Gastroesophageal sphincter (tissue), 4 donors: ENCODE results near the gene ENC1. TPM values are rescaled to one million over a fixed set of nuclear protein-coding genes. Genes with fewer than 3 reads are reported as not detected.

ENCODE experiments used
- ATAC-seq: fragments of 150-250 bp; one replicate; pipeline ENCODE4 v1.9.1; 2016; ENCODE audit warnings: mild to moderate bottlenecking, moderate library complexity
- H3K27ac ChIP-seq, 4 donors: fragments of 200-600 bp; sonication (generic) in 3 of 4; 1 replicate in 3 of 4; 2 replicates in 1 of 4; pipeline ENCODE4 v1.5.1; 2016 to 2019
- H3K27me3 ChIP-seq: fragments of 200-600 bp; sonication (generic); one replicate; pipeline ENCODE4 v1.5.1; 2019
- H3K36me3 ChIP-seq, 2 donors: fragments of 200-600 bp; sonication (generic); one replicate each; pipeline ENCODE4 v1.5.1; 2019; ENCODE audit warnings: control low read depth in 1 of 2
- H3K4me1 ChIP-seq, 3 donors: fragments of 200-600 bp; sonication (generic); 1 replicate in 2 of 3; 2 replicates in 1 of 3; pipeline ENCODE4 v1.5.1; 2016 to 2019; ENCODE audit warnings: control low read depth in 2 of 3
- H3K4me3 ChIP-seq, 2 donors: fragments of 200-600 bp; sonication (generic); one replicate each; pipeline ENCODE4 v1.5.1; 2019; ENCODE audit warnings: mild to moderate bottlenecking in 1 of 2, moderate library complexity in 1 of 2
- H3K9me3 ChIP-seq, 3 donors: fragments of 200-600 bp; sonication (generic); one replicate each; pipeline ENCODE4 v1.5.1; 2017 to 2019; ENCODE audit warnings: control low read depth in 2 of 3
- CTCF ChIP-seq, 4 experiments: fragments of 200-600 bp in 2 of 4; fragments of 450-650 bp in 2 of 4; sonication (generic) in 1 of 4; IDR thresholded peaks; one replicate each; pipeline ENCODE4 v1.5.1; 2017 to 2019; ENCODE audit warnings: antibody characterized with exemption in 4 of 4, mild to moderate bottlenecking in 2 of 4, moderate library complexity in 2 of 4
- EP300 ChIP-seq: sonication (generic); formaldehyde crosslinking; IDR thresholded peaks from one replicate; pipeline ENCODE4 v1.6.1; 2017; ENCODE audit warnings: antibody characterized with exemption, mild to moderate bottlenecking
- POLR2A ChIP-seq, 2 donors: fragments of 450-650 bp; IDR thresholded peaks; one replicate each; pipeline ENCODE4 v1.6.1; 2017; ENCODE audit warnings: antibody characterized with exemption in 2 of 2, mild to moderate bottlenecking in 2 of 2, moderate library complexity in 1 of 2
- POLR2AphosphoS5 ChIP-seq: sonication (generic); formaldehyde crosslinking; IDR thresholded peaks from one replicate; pipeline ENCODE4 v1.6.1; 2017; ENCODE audit warnings: antibody characterized with exemption
- WGBS, 2 donors: methylation state at CpG; one replicate each; pipeline ENCODE4 v1.1.5; 2018; ENCODE audit warnings: low coverage in 1 of 2; 5-methylcytosine and 5-hydroxymethylcytosine counted together
- total RNA-seq, 4 donors: library from RNA; depleted of rRNA; stranded (reverse); fragments of >200 nt; gene quantifications; one replicate each; pipeline ENCODE4 v1.1.0, GENCODE V29; 2016

ENC1 gene
- total RNA-seq, 4 donors from 2014 or later = 4.0 to 14.2 (median 7.7) TPM

GRCh38 chr5:74633695-74634094, 6.8 kb downstream of the ENC1 start:
- ATAC-seq = no peak
- Histone ChIP-seq H3K4me1 (peaks cover 0 to 22% (median 0%) of the 10 kb centered on the region in 3 donors), H3K27me3 (no peaks in the 10 kb centered on the region), H3K9me3 (no peaks in the 10 kb centered on the region), H3K36me3 (peaks cover 0 to 23% of the 10 kb centered on the region in 2 donors), H3K4me3 (no peak overlapping the region), H3K27ac (no peak overlapping the region)
- WGBS, 2 donors = 64 to 65% methylated on average over 2 to 9 of the region's 9 CpGs
- TF ChIP-seq CTCF (IDR thresholded peaks at IDR 0.05) = no peak
- no peak for TF ChIP-seq POLR2A (IDR thresholded peaks at IDR 0.05)
- no peak for TF ChIP-seq EP300
- TF ChIP-seq POLR2AphosphoS5 = no peak

DNA sequence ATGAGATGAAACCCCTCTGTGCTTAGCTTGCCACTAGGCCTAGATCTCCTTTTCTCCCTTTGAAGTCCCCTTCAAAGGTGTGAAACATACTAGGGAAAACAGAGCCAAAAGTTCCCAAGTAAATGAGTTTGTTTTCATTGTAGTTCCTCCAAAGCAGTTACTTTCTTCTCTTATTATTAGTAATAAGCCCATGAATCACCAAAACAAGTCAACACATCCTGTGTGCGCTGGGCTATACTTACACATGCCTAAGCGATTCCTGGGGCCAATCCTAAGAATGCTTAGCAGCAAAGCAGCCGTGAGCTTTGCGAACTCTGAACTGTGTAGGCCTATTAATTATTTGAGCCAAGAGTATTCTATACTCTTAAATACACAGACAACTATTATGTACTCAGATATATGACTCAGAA, 7.6 kb downstream of the ENC1 start:
- WGBS, 2 donors = 84% methylated on average over 4 of the region's 4 CpGs
- TF ChIP-seq EP300 (no peak), POLR2AphosphoS5 (no peak), POLR2A (IDR thresholded peaks at IDR 0.05) (no peak), CTCF (IDR thresholded peaks at IDR 0.05) (no peak)
- no peak overlapping the region for H3K4me3 ChIP-seq
- H3K36me3 ChIP-seq = peaks cover 0 to 23% of the 10 kb centered on the region in 2 donors
- H3K27ac ChIP-seq = no peak overlapping the region
- no peak for ATAC-seq
- H3K27me3 ChIP-seq = no peaks in the 10 kb centered on the region
- H3K9me3 ChIP-seq = no peaks in the 10 kb centered on the region
- H3K4me1 ChIP-seq = peaks cover 0 to 22% (median 0%) of the 10 kb centered on the region in 3 donors

GRCh38 chr5:74631081-74631953, 9.2 kb downstream of the ENC1 start:
- Histone ChIP-seq H3K36me3 (peaks cover 0 to 23% of the 10 kb centered on the region in 2 donors), H3K9me3 (no peaks in the 10 kb centered on the region), H3K27me3 (no peaks in the 10 kb centered on the region), H3K4me1 (peaks cover 0 to 22% (median 0%) of the 10 kb centered on the region in 3 donors), H3K27ac (no peak overlapping the region), H3K4me3 (no peak overlapping the region)
- no peak for ATAC-seq
- no peak for TF ChIP-seq EP300
- no peak for TF ChIP-seq CTCF (IDR thresholded peaks at IDR 0.05)
- TF ChIP-seq POLR2AphosphoS5 = no peak
- TF ChIP-seq POLR2A (IDR thresholded peaks at IDR 0.05) = no peak
- 47 to 75% methylated on average over 10 to 11 of the region's 11 CpGs for WGBS, 2 donors

DNA sequence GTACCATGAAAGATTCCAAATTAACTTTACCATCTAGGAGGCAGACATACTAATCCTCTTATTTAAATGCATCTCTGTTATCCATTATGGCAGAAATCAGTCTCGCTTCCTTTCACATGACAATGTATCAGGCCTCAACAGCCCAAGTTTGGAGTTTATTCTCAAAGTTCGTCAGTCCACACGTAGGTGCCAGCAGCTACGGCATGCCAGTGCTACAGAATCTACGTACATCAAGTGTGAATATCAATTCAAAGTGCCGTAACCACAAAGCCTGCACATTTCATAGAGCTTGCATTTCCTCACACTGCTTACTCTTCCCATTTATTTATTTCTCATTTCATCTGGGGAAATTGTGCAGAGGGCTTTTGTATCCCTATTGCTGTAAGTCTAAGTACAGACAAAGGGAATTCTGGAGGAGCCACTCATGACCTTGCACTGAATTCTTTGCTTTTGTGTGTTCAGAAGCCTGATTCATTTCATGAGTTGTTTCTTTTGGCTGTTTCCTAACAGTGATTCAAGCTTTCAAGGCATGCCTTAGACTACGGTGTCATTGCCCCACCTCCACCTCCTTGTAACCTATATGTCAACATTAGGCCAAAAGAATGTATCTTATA, 10.0 kb downstream of the ENC1 start:
- 70 to 77% methylated on average over 7 of the region's 7 CpGs for WGBS, 2 donors
- no peak for ATAC-seq
- H3K27ac ChIP-seq = no peak overlapping the region

More for the DNA sequence above, 10.0 kb downstream of the ENC1 start:
- H3K9me3 ChIP-seq = no peaks in the 10 kb centered on the region
- H3K4me1 ChIP-seq = peaks cover 0 to 22% (median 0%) of the 10 kb centered on the region in 3 donors
- H3K27me3 ChIP-seq = no peaks in the 10 kb centered on the region
- H3K36me3 ChIP-seq = peaks cover 0 to 19% of the 10 kb centered on the region in 2 donors
- TF ChIP-seq POLR2A (IDR thresholded peaks at IDR 0.05) (no peak), CTCF (IDR thresholded peaks at IDR 0.05) (no peak), POLR2AphosphoS5 (no peak), EP300 (no peak)
- H3K4me3 ChIP-seq = no peak overlapping the region
